ENCODE data around the gene MALRD1. TPM values are rescaled to one million over a fixed set of nuclear protein-coding genes. Genes with fewer than 3 reads are reported as not detected.

MALRD1 gene
- total RNA-seq, 4 donors from 2014 or later: 0.75 to 2.4 (median 0.82) TPM; not detected in 1

DNA sequence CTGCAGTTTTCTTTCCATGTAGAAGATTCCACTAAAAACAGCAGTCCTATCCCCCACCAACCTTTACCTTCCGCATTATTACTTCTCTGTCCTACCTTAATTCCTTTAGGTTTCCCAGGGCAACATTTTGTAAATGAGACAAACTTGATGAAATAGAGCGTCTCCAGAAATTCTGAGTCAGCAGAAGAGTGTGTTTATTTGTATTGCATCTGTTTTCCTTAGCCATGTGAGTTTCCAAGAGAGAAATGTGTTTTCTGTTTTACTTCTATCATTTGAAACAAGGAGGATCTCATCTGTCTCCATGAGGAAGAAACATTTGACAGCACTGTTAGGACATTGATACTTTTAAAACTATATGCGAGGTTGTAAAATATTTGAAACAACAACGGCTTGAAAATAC is 523.5 kb downstream of the MALRD1 start:
- H3K4me1 ChIP-seq: no peaks in the 10 kb centered on the region
- H3K27me3 ChIP-seq: no peaks in the 10 kb centered on the region
- H3K27ac ChIP-seq: no peak overlapping the region
- H3K4me3 ChIP-seq: no peak overlapping the region
- intact Hi-C loops (cut with DNase I; ENCODE audit: low total_unique reads): no loop called here
- no peaks in the 10 kb centered on the region for H3K9me3 ChIP-seq
- DNase-seq: no peak
- H3K36me3 ChIP-seq: no peaks in the 10 kb centered on the region
- WGBS, 2 donors (ENCODE audit: low coverage in 1 of 2): 61 to 76% methylated on average over 4 of the region's 4 CpGs
- TF ChIP-seq POLR2A (IDR thresholded peaks at IDR 0.05) (no peak), EP300 (IDR thresholded peaks at IDR 0.05; ENCODE audit: low read depth) (no peak)
- TF ChIP-seq, protein P1, sequence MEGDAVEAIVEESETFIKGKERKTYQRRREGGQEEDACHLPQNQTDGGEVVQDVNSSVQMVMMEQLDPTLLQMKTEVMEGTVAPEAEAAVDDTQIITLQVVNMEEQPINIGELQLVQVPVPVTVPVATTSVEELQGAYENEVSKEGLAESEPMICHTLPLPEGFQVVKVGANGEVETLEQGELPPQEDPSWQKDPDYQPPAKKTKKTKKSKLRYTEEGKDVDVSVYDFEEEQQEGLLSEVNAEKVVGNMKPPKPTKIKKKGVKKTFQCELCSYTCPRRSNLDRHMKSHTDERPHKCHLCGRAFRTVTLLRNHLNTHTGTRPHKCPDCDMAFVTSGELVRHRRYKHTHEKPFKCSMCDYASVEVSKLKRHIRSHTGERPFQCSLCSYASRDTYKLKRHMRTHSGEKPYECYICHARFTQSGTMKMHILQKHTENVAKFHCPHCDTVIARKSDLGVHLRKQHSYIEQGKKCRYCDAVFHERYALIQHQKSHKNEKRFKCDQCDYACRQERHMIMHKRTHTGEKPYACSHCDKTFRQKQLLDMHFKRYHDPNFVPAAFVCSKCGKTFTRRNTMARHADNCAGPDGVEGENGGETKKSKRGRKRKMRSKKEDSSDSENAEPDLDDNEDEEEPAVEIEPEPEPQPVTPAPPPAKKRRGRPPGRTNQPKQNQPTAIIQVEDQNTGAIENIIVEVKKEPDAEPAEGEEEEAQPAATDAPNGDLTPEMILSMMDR (IDR thresholded peaks at IDR 0.05): no peak
- in situ Hi-C loops (cut with MboI; ENCODE audit: low pct_ligation_motif_present in 1 of 4, low pct_unique_long_range_greater_than_20kb in 1 of 4, low sequenced_read_pairs in 3 of 4): no loop called here

DNA sequence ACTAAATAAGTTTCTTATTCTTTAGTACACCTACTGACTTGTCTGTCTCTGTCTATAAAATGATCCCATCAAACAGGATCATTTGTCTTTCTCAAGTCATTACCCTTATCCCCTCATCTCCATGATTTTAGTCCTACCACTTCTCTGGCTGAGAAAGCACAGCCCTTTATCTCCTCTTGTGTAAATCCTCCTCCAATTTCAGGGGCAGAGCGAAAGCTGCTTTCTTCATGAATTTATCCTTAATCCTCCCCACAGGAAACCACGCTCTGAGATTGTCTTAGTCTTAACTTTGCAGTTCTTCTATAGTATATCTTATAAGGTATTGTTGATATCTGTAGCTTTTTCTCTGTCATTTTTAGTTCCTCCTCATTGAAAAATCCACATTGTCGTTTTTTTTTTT is 528.0 kb downstream of the MALRD1 start:
- 78 to 81% methylated on average over 3 of the region's 3 CpGs for WGBS, 2 donors (ENCODE audit: low coverage in 1 of 2)

DNA sequence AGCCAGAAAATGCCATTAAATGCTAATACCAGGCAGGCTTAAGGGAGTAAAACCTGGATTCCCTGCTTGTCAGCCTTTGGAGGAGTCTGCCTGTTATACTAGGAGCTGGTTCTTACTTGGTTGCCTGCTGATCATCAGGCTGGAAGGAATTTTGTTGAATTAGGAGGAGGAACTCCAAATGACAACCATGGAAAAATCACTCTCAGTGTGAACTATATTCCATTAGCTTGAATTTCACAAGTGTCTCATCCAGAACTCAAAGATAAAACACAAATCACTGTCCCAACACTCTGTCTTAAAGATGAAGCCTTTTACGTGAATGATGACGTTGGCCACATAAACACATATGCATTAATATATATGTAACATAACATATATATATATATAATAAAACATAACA is 528.8 kb downstream of the MALRD1 start:
- no peak for TF ChIP-seq POLR2AphosphoS5 (IDR thresholded peaks at IDR 0.05)
- intact Hi-C loops (cut with DNase I; ENCODE audit: low total_unique reads) (no loop called here), in situ Hi-C loops (cut with MboI; ENCODE audit: low pct_ligation_motif_present in 1 of 4, low pct_unique_long_range_greater_than_20kb in 1 of 4, low sequenced_read_pairs in 3 of 4) (no loop called here)
- Histone ChIP-seq H3K27me3 (no peaks in the 10 kb centered on the region), H3K36me3 (no peaks in the 10 kb centered on the region), H3K27ac (no peak overlapping the region), H3K4me1 (no peaks in the 10 kb centered on the region), H3K9me3 (no peaks in the 10 kb centered on the region), H3K4me3 (no peak overlapping the region)
- no peak for DNase-seq
- 79 to 94% methylated on average over 2 of the region's 2 CpGs for WGBS, 2 donors (ENCODE audit: low coverage in 1 of 2)

More for the DNA sequence above, 528.0 kb downstream of the MALRD1 start:
- Histone ChIP-seq H3K27ac (no peak overlapping the region), H3K4me3 (no peak overlapping the region), H3K27me3 (no peaks in the 10 kb centered on the region), H3K9me3 (no peaks in the 10 kb centered on the region), H3K36me3 (no peaks in the 10 kb centered on the region), H3K4me1 (no peaks in the 10 kb centered on the region)
- no peak for DNase-seq
- intact Hi-C loops (cut with DNase I; ENCODE audit: low total_unique reads): no loop called here
- TF ChIP-seq, protein P1 (IDR thresholded peaks at IDR 0.05): no peak
- TF ChIP-seq EP300 (IDR thresholded peaks at IDR 0.05; ENCODE audit: low read depth) (no peak), POLR2A (IDR thresholded peaks at IDR 0.05) (no peak), POLR2AphosphoS5 (IDR thresholded peaks at IDR 0.05) (no peak)
- in situ Hi-C loops (cut with MboI; ENCODE audit: low pct_ligation_motif_present in 1 of 4, low pct_unique_long_range_greater_than_20kb in 1 of 4, low sequenced_read_pairs in 3 of 4): no loop called here

DNA sequence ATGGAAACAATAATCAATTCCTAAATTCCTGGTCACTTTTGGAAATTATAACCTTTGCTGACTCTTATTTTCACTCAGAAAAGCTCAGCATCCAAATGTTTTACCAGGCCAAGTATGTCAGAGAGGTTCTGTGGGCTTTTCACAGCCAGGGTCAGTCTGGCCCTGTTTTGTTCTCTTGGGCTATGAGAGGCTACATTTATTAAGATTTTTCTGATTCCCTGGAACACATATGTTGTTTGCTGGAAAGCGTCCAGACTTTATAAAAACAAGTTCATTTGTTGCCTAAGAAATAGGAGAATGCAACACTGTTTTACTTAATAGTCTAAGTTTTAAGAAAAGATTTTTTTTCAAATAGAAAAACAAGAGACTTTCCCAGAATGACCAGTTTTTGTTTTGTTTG is 529.2 kb downstream of the MALRD1 start:
- no peak overlapping the region for H3K27ac ChIP-seq
- intact Hi-C loops (cut with DNase I; ENCODE audit: low total_unique reads): no loop called here
- H3K4me3 ChIP-seq: no peak overlapping the region
- H3K9me3 ChIP-seq: no peaks in the 10 kb centered on the region
- TF ChIP-seq POLR2A (IDR thresholded peaks at IDR 0.05): no peak
- H3K27me3 ChIP-seq: no peaks in the 10 kb centered on the region
- WGBS, 2 donors (ENCODE audit: low coverage in 1 of 2): 0 to 52% methylated on average over 1 of the region's 1 CpG
- DNase-seq: no peak
- H3K36me3 ChIP-seq: no peaks in the 10 kb centered on the region
- H3K4me1 ChIP-seq: no peaks in the 10 kb centered on the region
- in situ Hi-C loops (cut with MboI; ENCODE audit: low pct_ligation_motif_present in 1 of 4, low pct_unique_long_range_greater_than_20kb in 1 of 4, low sequenced_read_pairs in 3 of 4): no loop called here

DNA sequence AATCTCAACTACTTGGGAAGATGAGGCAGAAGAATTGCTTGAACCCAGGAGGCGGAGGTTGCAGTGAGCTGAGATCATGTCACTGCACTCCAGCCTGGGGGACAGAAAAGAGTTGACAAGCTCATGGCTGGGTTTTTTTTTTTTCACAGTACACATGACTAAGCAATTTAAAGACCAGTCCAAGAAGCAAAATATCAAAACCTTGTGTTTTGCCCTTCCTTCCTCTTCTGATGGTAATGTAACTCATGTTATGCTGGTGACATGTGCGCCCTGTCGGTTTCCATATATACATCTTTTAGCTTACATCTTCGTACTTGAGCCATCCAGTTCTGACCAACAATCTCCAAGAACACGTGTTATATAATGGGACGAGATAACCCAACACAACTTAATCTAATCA is 530.0 kb downstream of the MALRD1 start:
- DNase-seq: no peak
- no peaks in the 10 kb centered on the region for H3K9me3 ChIP-seq
- H3K27ac ChIP-seq: no peak overlapping the region
- no peaks in the 10 kb centered on the region for H3K4me1 ChIP-seq
- in situ Hi-C loops (cut with MboI; ENCODE audit: low pct_ligation_motif_present in 1 of 4, low pct_unique_long_range_greater_than_20kb in 1 of 4, low sequenced_read_pairs in 3 of 4): no loop called here
- no peak overlapping the region for H3K4me3 ChIP-seq
- no peak for TF ChIP-seq POLR2AphosphoS5 (IDR thresholded peaks at IDR 0.05)
- no peak for TF ChIP-seq EP300 (IDR thresholded peaks at IDR 0.05; ENCODE audit: low read depth)
- TF ChIP-seq, protein P1 (IDR thresholded peaks at IDR 0.05): no peak
- TF ChIP-seq POLR2A (IDR thresholded peaks at IDR 0.05): no peak
- H3K36me3 ChIP-seq: no peaks in the 10 kb centered on the region
- no peaks in the 10 kb centered on the region for H3K27me3 ChIP-seq
- WGBS, 2 donors (ENCODE audit: low coverage in 1 of 2): 85 to 88% methylated on average over 6 of the region's 6 CpGs
- intact Hi-C loops (cut with DNase I; ENCODE audit: low total_unique reads): no loop called here
